Dedifferentiated amniotic fluid mesenchymal stem cell (primary cell): ENCODE measurements around the gene JAZF1.

Experiments
- DNase-seq: peaks from one replicate; pipeline ENCODE4 v3.0.0-alpha.2; 2016; ENCODE audit errors: extremely low spot score

Gene JAZF1

DNA sequence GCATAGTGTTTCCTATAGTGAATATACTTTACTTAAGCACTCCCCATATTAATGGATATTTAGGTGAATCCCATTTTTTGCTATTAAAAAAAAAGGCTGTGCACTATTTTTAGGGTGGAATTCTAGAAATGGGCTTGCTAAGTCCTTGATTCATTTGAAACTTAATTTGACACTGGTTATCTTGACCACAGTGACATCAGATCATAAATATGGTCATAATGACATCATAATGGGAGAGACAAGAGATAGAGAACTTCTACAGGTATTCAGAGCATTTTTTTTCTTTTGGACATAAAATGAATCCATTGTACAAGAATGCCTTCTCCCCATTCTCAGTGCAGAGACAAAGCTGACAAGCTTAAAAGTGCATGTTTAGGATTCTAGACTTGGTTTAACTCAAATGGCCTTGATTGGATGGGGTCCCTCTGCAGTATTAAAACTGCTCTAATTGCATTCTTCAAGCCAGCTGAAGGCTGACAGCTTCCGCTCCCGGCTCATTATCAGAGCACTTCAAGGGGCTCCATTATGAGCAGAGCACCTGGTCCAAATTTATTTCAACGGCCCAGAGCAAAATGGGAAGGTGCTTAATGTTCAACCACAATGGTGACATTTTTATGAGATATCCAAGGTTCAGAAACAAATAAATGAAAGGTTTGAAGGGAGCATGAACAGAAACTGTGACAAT lies 104.8 kb downstream of the JAZF1 start:
- DNase-seq = no peak

DNA sequence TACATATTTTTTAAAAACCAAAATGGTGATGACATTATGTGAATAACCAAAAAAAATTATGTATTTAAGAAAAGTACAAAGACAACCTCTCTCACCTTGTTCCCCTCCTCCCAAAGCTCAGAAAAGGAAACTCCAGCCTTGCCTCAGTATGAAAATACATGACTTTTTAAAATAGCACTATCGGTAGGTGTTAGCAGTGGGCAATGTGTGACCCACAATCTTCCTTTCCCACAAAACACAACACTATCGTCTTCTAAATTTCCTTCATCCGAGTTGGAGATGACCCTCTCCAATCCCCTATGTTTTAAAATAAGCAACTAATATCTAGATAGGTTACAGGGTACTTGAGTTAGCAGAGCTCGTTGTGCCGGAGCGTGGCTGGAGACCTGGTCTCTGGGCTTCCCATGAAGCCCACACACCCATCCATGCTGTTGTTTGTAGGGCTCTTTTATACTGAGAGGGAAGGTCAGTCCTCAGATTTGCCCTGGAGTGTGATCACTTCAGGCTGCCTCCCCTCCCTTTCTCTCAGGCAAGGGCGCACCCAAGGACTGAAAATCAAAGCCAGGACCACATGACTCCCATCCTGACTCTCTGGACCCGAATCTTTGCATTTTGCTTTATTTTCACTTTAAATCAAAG lies 107.6 kb downstream of the JAZF1 start:
- DNase-seq = no peak

DNA sequence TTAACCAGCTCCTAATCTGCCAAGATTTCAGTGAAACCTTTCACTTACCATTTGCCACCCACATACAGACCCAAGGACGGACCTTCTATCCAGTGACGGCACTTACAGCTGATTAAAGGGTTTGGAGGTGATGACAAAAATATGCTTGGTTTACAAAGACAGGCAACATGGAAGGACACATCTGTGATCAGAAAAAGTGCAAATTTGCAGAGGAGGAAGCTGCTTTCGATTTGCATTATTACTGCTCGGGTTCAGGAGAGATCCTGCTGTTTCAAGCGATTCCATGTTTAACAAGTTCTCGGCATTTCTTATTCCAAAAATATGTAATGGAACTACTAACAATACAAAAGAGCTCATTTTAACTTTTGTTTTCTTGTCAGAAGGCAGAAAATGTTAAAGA lies 109.0 kb downstream of the JAZF1 start:
- no peak for DNase-seq

DNA sequence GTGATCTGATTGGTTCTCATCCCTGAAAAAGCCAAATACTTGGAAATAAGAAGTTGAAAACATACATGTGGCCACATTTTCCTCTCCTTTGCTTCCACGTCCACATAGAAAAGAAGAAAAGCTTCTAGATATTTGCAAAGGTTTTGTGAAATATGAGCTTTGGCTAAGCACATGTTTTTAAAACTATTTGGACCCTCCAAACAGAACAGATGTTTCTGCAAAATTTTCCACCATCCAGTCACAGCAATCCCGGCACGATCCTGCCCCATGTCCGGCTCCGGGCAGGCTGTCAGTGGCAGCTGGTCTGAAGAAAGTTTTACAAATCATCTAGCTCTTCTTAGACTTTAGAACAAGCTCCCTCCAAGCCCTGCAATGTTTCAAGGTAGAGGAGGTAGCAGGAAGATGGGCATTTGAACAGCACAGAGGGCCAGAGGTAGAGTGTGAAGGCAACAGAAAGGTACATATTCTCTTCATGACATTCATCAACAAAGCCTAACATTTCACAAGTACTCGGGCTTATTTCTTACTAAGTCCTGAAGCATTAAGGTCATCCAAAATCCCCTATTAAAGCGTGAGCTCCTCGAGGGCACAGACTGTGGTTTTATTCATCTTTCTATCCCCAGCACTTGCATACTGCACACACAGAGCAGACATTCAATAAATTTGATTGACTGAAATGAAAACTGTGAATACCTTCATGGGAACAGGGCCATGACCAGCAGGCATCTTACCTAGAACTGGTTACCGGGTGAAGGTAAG lies 110.1 kb downstream of the JAZF1 start:
- no peak for DNase-seq

DNA sequence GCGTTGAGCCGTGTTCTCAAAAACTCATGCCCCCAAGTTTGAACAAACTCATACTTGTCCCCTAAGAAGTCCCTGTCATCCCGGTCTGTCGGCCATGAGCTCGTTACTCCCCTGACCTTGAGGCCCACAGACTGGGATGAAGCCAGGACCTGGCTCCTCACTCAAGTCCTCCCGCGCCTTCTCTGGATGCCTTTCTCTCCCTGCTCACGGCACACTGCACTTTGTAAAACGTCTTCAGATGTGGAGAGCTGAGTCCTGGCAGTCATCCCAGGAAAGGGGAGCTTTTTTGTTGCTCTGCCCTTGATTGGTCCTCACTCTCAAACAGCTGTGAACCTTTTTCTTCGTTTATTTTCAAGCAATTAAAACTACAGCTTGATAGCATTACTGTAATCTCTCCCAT lies 110.8 kb downstream of the JAZF1 start:
- peak; percentile 73 for DNase-seq

DNA sequence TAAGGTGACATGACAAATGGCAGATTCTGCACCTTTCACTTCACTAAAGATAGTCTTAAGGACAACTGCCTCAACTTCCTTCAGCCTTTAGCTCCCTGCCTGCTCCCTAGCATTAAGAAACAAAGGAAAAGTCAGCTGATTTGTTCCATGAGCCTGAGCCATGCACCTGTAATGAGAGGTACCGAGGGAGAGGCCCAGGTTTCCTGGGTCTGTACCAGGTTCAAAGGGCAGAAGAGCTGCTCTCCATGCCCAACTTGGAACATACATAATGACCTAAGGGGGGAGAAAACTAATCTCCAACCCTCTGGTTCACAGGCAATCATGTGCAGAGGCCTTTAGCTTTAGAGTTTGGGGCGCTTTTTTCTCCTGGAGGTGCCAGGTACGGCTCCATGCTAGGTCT lies 111.2 kb downstream of the JAZF1 start:
- no peak for DNase-seq

DNA sequence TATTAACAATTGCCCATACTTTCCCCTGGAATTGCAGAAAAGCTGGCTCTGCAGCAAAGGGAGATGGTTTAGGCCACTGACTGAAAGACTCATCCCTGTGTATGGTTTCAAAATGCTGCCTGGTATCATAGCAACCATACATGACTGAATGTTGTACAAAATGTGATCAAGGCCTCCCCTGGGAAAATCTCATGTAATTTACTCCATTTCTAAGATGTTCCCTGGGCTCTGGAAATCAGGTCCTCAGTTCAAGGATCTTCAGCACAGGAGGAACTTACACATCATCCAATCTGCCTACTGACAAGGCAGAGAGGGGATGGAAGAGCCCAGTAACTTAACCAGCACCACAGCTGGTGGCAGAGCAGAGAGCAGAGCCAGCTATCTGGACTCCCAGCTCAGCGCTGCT lies 111.8 kb downstream of the JAZF1 start:
- DNase-seq = peak; percentile 45

DNA sequence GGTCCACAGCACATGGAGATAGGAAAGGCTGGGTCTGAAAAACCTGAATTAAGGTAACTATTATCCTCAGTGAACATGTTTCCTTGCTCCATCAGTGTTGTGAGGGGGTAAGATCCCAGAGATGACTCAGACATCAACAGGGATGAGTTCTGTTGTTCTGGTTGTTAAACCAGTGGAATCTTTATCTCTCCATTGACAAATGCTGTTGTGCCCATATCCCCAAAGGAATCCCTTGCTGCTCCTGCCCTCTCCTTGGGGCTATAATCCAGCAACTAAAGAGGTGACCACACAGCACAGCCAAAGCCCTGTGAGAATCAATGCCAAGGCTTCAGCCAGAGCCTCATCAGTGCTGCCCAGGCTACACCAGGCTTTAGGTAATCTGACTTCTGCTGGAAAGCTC lies 113.4 kb downstream of the JAZF1 start:
- DNase-seq = no peak

DNA sequence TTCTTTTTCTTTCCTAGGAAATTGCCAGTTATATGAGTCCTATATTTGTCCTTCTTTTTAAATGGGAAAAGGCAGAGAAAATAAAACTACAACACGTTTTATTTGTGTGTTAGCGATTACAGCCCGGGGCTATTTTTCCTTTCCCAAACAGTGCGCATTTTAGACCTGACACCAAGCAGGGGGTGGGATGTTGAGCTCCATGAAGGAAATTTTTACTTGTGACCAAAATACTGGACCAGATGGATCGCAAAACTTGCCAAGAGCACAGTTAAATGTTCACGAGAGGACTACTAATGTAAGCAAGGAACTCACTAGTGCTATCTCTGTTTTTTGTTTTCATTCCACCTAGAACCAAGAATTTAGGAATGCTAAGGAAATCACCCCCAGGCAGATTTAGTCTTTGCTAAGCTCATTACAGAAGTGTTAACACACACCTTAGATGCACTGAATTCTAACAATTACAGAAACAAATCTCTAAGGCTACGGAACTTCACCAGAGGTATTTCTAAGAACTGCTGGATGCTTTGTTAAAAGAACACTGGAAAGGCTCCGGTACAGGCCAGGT lies 114.8 kb downstream of the JAZF1 start:
- no peak for DNase-seq

DNA sequence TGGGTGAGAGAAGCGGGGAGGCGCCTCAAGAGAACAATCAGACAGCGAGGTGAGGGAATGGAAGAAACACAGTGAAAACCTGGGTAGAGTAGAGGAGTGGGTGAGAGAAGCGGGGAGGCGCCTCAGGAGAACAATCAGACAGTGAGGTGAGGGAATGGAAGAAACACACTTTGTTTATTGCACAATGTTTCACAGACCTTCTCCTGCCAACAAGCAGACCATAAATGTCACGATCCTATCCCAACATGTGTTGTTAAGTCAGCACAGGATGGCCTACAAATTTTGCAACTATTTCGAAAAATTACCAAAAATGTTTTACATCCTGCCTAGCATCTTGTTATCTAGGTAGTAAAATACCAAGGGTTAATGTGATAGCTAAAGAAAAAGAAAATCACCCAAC lies 115.3 kb downstream of the JAZF1 start:
- no peak for DNase-seq

DNA sequence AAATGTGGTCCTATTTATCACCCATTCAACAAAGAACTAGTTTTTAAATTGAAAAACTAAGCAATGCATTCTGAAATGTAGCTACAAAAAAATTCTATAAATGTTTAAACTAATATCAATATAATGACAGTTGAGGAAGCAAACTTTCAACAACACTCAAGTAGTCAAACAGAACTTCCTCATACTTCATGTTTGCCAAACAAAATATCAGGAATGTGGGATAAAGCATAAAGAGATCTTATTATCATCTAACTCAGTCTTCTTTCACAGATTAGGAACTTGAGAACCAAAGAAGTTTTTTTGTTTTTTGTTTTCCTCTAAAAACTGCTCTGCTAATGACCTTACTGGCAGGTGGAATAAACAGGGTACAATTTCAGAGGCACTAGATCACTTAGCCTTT lies 116.2 kb downstream of the JAZF1 start:
- DNase-seq = no peak

DNA sequence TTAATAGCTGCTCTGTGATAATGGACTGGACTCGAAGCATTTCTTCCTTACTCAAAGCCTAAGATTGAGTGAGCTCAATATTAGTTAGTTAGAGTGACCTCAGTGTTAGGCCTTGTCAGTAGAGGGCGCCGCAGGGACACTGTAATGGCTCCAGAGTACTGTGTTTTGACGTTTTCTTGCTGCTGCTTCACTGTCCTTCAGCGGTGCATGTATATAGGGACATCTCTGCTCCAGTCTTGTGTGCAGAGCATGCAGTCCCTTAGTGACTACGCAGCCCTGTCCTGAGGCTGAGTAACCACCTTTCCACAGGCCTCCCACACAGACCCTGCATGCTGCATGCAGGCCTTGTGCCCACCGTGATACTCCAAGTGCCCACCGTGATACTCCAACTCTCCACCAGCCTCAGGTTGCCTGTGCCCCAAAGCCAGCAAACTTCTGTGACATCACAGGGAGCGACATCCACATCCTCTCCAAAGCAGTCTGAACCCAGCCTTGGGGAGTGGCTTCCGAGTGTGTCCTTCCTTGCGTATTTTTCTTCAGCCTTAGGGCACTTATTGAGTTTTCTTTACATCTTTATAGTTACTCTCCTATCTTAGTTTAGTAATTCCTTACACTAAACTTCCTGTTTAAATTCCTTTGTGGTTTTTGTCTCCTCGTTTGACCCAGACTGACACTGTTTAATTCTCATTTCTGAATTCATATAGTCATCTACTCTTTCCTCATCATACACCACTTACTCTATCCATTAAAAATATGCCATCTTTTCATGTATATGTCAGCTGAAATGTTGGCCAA lies 118.2 kb downstream of the JAZF1 start:
- DNase-seq = peak; percentile 34

DNA sequence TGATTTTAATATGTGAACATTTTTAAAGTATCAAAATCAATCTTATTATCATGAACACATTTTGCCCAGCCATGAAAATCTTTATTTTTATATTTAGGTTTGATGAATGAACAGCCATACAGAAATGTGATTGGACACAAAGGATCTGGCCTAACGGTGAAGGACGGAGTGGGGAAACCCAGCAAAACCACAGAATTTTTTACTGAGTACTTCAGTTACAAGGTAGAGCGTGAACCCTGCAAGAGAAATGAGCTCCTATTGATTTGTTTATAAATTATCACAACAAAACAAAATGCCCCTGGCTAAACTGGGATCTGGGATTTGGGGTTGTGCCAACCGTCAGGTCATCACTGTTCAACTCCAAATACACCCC lies 118.8 kb downstream of the JAZF1 start:
- no peak for DNase-seq

DNA sequence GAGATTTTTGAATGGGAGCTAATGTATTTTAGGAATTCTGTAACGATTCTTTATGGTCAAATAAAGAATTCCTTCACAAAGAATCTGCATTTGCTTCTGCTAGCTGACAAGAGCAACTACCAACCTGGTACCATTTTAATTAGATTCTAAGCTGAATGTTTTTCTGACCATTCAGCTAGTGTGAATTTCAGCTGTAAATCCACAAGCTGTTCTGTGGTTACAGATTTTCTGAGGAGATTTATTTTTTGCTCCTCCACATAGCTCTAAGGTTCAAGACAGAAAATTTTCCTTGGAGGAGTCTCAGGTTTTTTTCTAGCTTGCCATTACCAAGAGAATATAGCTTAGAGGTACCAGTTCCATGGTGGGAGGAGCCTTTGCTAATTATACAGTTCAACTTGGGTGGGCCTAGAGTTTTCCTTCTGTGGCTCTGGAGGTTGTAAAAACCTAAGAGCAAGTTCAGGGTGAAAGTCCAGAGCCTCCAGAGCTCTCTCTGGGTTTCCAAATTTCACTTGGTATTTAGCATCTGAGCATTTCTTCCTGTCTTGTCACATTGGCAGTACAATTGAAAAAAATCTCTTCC lies 120.1 kb downstream of the JAZF1 start:
- no peak for DNase-seq

DNA sequence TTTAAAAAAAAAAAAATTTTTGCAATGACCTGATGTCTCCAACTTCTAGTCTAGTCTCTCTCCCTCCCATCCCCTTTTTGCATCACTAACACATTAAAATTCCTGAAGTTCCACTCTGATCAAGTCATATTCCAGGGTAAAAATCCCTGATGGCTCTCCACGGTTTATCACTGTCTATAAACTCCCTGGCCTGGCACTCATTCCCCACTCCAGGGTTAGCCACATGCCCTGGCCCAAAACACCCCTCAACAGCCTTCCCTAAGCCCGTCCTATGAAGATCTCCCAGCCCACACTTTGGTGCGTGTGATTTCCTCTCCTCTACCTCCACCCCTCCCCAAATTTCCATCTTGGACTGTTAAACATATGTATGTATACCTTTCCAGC lies 125.4 kb downstream of the JAZF1 start:
- no peak for DNase-seq

DNA sequence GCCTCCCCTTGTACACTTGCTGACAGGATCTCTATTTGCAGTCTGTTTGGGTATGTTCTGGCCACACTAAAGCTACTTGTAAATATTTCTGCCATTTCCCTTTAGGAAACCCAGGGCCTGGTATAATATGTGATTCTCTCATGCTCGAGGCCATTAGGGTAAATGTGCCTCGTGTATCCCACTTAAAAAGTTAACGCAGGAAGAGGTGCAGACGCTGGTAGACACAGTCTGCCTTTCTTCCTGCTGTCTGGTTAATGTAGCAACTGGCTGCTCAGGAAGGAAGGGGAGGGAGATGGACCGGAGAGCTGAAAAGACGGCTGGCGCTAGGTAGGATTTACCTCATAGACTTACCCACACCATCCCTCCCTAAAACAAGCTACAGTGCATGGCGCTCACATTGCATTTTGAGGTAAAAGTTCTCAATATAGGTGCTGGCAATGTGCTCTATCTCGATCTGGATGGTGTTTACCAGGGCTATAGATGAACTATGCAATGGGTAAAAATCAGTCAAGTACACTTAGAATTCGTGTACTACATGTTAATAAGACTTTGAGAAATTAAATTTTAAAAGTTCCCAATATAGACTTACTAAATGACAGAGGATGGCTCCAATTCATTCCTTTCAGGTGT lies 125.9 kb downstream of the JAZF1 start:
- no peak for DNase-seq

DNA sequence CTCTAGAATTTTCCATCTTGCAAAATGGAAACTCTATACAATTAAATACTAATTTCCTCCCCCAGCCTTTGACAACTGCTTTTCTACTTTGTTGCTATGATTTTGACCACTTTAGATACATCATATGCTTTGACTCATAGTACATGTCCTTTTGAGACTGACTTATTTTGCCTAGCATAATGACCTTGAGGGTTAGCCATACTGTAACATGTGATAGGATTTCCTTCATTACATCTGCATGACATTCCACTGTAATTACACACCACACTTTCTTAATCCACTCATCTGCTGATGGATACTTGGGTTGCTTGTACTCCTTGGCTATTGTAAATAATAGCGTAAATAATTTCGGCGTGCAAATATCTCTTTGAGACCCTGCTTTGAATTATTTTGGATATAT lies 127.7 kb downstream of the JAZF1 start:
- DNase-seq = no peak

DNA sequence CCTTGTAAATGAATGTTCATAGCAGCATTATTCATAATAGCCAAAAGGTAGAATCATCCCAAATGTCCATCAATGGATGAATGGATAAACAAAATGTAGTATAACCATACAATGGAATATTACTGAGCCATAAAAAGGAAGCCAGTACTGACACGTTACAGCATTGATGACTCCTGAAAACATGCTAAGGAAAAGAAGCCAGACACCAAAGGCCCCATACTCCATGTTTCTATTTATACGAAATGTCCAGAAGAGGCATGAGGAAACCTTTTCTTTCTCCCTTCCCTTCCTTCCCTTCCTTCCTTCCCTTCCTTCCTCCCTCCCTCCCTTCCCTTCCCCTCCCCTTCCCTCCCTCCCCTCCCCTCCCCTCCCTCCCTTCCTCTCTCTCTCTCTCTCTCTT lies 131.9 kb downstream of the JAZF1 start:
- DNase-seq = no peak

DNA sequence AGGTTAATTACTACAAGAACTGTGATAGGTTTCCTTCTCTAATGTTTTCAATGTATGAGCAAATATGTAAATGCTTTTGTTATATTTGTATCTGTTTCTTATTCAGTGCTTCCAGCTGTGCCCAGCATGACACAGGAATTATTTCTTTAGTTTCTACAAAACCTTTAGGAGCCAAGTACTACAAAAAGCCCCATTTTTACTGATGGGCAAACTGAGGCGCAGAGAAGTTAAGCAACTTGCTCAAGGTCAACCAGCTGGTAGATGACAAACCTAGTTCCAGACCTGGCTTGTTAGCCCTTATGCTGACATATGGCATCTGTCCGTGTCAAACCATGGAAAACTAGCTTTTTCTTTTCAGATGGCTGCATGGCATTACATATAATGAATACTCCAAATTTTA lies 134.6 kb downstream of the JAZF1 start:
- no peak for DNase-seq

DNA sequence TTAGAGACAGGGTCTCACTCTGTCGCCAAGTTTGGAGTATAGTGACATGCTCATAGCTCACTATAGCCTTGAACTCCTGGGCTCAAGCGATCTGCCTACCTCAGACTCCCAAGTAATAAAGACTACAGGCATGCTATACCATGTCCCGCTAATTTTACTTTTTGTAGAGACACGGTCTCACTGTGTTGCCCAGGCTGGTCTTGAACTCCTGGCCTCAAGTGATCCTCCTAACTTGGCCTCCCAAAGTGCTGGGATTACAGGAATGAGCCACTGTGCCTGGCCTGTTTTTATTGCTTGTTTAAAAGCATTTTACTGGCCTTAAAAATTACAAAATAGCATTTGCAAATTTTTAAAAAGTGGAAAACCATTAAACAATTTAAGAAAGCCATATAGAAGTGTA lies 135.0 kb downstream of the JAZF1 start:
- DNase-seq = no peak

DNA sequence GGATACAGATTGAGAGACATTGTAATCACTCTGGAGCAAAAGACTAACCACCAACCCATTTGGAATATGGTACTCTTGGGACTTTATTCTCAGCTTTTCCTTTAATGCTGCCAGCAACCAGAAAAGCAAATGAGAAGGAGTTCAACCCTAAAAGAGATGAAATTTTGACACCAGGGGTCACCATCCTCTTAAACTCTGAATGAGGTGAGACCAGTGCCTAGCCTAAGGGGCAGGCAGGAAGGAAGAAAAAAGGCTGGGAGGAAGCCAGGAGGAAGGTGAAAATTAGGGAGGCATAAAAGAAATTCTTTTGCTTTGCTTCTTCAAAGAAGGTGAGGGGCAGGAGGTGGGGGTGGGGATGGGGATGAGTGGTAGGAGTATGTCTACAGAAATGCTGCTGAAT lies 135.8 kb downstream of the JAZF1 start:
- DNase-seq = no peak
